Uterus (tissue), 4 donors: ENCODE results near the gene CORIN. TPM values are rescaled to one million over a fixed set of nuclear protein-coding genes. Genes with fewer than 3 reads are reported as not detected.
"Not testable (repeated sequence)": the region's sequence is repeated elsewhere in the genome, so short reads cannot be mapped to it uniquely, and the experiment has no call there.

Experiments used
- DNase-seq, 2 donors: peaks; one replicate each; pipeline ENCODE4 v3.0.0-alpha.2; 2019 to 2020
- H3K27ac ChIP-seq, 2 donors: fragments of 200-600 bp; sonication (generic); 1 replicate in 1 of 2; 2 replicates in 1 of 2; pipeline ENCODE4 v1.5.1; 2016 to 2018
- H3K27me3 ChIP-seq, 2 donors: fragments of 200-600 bp; sonication (generic); one replicate each; pipeline ENCODE4 v1.5.1; 2018 to 2019; ENCODE audit warnings: control low read depth in 1 of 2
- H3K36me3 ChIP-seq, 2 donors: fragments of 200-600 bp; sonication (generic); one replicate each; pipeline ENCODE4 v1.5.1; 2019; ENCODE audit warnings: control low read depth in 1 of 2
- H3K4me1 ChIP-seq, 2 donors: fragments of 200-600 bp; sonication (generic); one replicate each; pipeline ENCODE4 v1.5.1; 2018 to 2019; ENCODE audit warnings: control low read depth in 1 of 2
- H3K4me3 ChIP-seq, 2 donors: fragments of 200-600 bp; sonication (generic); 1 replicate in 1 of 2; 2 replicates in 1 of 2; pipeline ENCODE4 v1.5.1; 2018 to 2019; ENCODE audit warnings: mild to moderate bottlenecking in 1 of 2
- H3K9me3 ChIP-seq, 2 donors: fragments of 200-600 bp; sonication (generic); one replicate each; pipeline ENCODE4 v1.5.1; 2019; ENCODE audit warnings: control low read depth in 1 of 2
- POLR2A ChIP-seq, 2 donors: fragments of 450-650 bp; IDR thresholded peaks; one replicate each; pipeline ENCODE4 v1.6.1; 2016; ENCODE audit warnings: antibody characterized with exemption in 2 of 2, mild to moderate bottlenecking in 1 of 2, moderate library complexity in 1 of 2
- intact Hi-C: fragments of 100-400 bp; cut with DNase I; formaldehyde crosslinking; loops from one replicate; pipeline ENCODE4 v1.15.1; 2023; ENCODE audit warnings: low total_unique reads
- total RNA-seq, 4 donors: library from RNA; depleted of rRNA in 3 of 4; stranded (reverse); fragments of >200 nt in 3 of 4; gene quantifications; one replicate each; pipeline versions ENCODE4 v1.1.0 to v1.2.4, GENCODE V29; 2014 to 2023
- TF ChIP-seq, protein P1 (sequence below), 4 experiments: fragments of 200-600 bp in 2 of 4; fragments of 450-650 bp in 2 of 4; sonication (generic) in 2 of 4; IDR thresholded peaks; one replicate each; pipeline ENCODE4 v1.5.1; 2016 to 2019; ENCODE audit warnings: antibody characterized with exemption in 4 of 4, mild to moderate bottlenecking in 2 of 4, moderate library complexity in 1 of 4
- donor health status: DM: yes; HTN: yes; CAD: no.

Gene CORIN
- total RNA-seq, 4 donors from 2014 or later: 4.8 to 8.5 (median 6.4) TPM

GRCh38 chr4:47561331-47561730, 276.5 kb downstream of the CORIN start:
- H3K27ac ChIP-seq: no peak overlapping the region
- H3K36me3 ChIP-seq: peaks cover 0 to 3% of the 10 kb centered on the region in 2 donors
- H3K9me3 ChIP-seq: no peaks in the 10 kb centered on the region
- no peak for DNase-seq
- no peaks in the 10 kb centered on the region for H3K4me1 ChIP-seq
- H3K27me3 ChIP-seq: no peaks in the 10 kb centered on the region
- TF ChIP-seq, protein P1, sequence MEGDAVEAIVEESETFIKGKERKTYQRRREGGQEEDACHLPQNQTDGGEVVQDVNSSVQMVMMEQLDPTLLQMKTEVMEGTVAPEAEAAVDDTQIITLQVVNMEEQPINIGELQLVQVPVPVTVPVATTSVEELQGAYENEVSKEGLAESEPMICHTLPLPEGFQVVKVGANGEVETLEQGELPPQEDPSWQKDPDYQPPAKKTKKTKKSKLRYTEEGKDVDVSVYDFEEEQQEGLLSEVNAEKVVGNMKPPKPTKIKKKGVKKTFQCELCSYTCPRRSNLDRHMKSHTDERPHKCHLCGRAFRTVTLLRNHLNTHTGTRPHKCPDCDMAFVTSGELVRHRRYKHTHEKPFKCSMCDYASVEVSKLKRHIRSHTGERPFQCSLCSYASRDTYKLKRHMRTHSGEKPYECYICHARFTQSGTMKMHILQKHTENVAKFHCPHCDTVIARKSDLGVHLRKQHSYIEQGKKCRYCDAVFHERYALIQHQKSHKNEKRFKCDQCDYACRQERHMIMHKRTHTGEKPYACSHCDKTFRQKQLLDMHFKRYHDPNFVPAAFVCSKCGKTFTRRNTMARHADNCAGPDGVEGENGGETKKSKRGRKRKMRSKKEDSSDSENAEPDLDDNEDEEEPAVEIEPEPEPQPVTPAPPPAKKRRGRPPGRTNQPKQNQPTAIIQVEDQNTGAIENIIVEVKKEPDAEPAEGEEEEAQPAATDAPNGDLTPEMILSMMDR (IDR thresholded peaks at IDR 0.05): no peak
- TF ChIP-seq POLR2A (IDR thresholded peaks at IDR 0.05): no peak
- intact Hi-C loops: no loop called here
- H3K4me3 ChIP-seq: no peak overlapping the region

- no peak for TF ChIP-seq POLR2A (IDR thresholded peaks at IDR 0.05)
- TF ChIP-seq, protein P1 (IDR thresholded peaks at IDR 0.05): no peak
Measured at GRCh38 chr4:47560682-47561081, 277.2 kb downstream of the CORIN start.

DNA sequence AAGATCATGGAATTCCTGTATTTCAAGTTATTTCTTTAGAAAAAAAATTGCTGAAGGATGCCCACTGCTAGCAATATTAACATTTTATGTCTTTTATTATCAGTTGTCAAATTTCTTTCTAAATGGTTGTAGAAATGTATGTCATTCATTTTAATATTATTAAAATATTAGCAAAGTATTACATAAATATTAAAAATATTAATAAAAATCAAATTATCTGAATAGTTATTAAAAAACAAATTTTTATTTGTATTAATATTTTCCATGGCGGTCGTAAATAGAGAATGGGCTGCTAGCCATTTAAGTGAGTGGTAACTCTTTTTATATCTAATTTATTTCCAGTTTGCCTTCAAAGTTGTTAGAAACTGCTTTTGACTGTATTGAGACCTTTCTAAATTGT, 280.6 kb downstream of the CORIN start:
- Histone ChIP-seq H3K4me1 (no peaks in the 10 kb centered on the region), H3K27me3 (no peaks in the 10 kb centered on the region), H3K36me3 (peaks cover 0 to under 1% of the 10 kb centered on the region in 2 donors), H3K27ac (no peak overlapping the region), H3K9me3 (no peaks in the 10 kb centered on the region), H3K4me3 (no peak overlapping the region)
- intact Hi-C loops: no loop called here
- no peak for DNase-seq
- TF ChIP-seq, protein P1 (IDR thresholded peaks at IDR 0.05): no peak
- TF ChIP-seq POLR2A (IDR thresholded peaks at IDR 0.05): no peak

More at GRCh38 chr4:47560682-47561081, 277.2 kb downstream of the CORIN start:
- Histone ChIP-seq H3K27me3 (no peaks in the 10 kb centered on the region), H3K27ac (no peak overlapping the region), H3K4me1 (no peaks in the 10 kb centered on the region), H3K9me3 (no peaks in the 10 kb centered on the region), H3K4me3 (no peak overlapping the region), H3K36me3 (peaks cover 0 to 3% of the 10 kb centered on the region in 2 donors)
- DNase-seq: no peak
- intact Hi-C loops: no loop called here

DNA sequence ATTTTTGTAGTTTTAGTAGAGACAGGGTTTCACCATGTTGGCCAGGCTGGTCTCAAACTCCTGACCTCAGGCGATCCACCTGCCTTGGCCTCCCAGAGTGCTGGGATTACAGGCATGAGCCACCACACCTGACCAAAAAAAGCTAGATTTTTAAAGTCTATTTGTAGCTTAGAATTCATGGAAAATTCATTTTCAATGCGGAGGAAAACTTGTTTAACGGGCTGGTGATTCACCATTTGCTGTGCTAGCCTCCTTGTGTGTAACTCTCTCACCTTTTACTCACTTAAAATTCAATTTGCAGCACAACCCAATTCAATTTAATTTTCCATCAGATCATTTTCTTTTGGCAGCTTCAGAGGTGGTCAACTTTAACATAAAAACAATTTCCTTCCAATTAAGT, 281.9 kb downstream of the CORIN start:
- not testable (repeated sequence) for DNase-seq

DNA sequence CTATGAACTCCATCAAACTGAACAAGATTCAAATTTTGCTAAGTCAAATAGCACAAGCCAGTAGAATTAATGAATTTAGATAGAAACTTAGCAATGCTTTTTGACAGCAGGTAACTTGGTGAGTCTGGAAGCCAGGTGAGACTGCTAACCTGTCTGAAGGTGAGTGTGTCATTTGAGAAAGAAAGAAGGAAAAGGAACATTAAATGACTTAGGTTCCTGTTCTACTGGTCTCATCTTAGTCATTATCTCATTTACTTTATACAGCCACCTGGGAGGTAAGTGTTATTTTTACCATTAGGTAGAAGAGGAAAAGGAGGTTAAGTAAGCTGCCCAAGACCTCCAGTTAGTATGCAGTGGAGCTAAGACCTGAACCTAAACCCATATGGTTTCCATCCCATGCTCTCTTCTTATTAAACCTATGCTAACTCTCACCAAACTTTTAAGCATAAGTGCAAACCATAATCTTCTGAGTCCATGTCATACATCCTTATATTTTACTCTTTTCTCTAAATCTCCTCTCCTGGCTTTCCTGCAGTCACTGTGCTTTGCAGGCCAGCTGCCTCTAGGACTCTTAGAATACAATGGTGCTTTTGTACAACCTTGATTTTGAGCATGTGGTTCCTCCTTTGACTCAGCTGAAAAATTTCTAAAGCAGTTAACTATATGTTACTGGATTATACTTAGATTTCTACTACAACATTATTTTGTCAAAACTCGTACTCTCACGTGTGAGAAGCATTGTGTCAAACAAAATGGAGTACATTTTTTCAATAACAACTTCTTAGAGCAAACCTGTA, 284.3 kb downstream of the CORIN start:
- no peaks in the 10 kb centered on the region for H3K9me3 ChIP-seq
- H3K4me3 ChIP-seq: no peak overlapping the region
- H3K4me1 ChIP-seq: no peaks in the 10 kb centered on the region
- no peak for TF ChIP-seq POLR2A (IDR thresholded peaks at IDR 0.05)
- TF ChIP-seq, protein P1 (IDR thresholded peaks at IDR 0.05): no peak
- intact Hi-C loops: no loop called here
- DNase-seq: no peak
- H3K27me3 ChIP-seq: no peaks in the 10 kb centered on the region
- no peaks in the 10 kb centered on the region for H3K36me3 ChIP-seq
- no peak overlapping the region for H3K27ac ChIP-seq

More for the DNA sequence above, 281.9 kb downstream of the CORIN start:
- H3K4me1 ChIP-seq, H3K9me3 ChIP-seq, H3K4me3 ChIP-seq, H3K27ac ChIP-seq, H3K36me3 ChIP-seq, intact Hi-C loops, H3K27me3 ChIP-seq: not testable (repeated sequence)
